ENCODE measurements around the gene TRIM14.
A peak's percentile ranks its signal among the peaks of the same experiment; 100 is the strongest.

TRIM14 gene

GRCh38 chr9:98118640-98119601 lies at the start of gene TRIM14:
Gene TRIM14 (minus strand): TSS chr9:98119222. CDS start chr9:98119188, 34 bp downstream.
- DNase-seq = peak; percentile 40

GRCh38 chr9:98168153-98168780 lies 49.2 kb upstream of the TRIM14 start:
- DNase-seq = no peak

- no peak for DNase-seq
Observed at GRCh38 chr9:98164912-98165311, 45.9 kb upstream of the TRIM14 start.

- peak; percentile 6 for DNase-seq
Observed at GRCh38 chr9:98162613-98163012, 43.6 kb upstream of the TRIM14 start.

GRCh38 chr9:98161851-98162250 lies 42.8 kb upstream of the TRIM14 start:
- no peak for DNase-seq

- DNase-seq = no peak
Observed at GRCh38 chr9:98159790-98160189, 40.8 kb upstream of the TRIM14 start.

GRCh38 chr9:98159301-98159700 lies 40.3 kb upstream of the TRIM14 start:
- no peak for DNase-seq

- DNase-seq = no peak
Observed at GRCh38 chr9:98158071-98158831, 39.2 kb upstream of the TRIM14 start.

GRCh38 chr9:98157372-98157771 lies 38.4 kb upstream of the TRIM14 start:
- DNase-seq = no peak

- DNase-seq = no peak
Observed at GRCh38 chr9:98154678-98155077, 35.7 kb upstream of the TRIM14 start.

- no peak for DNase-seq
Observed at GRCh38 chr9:98152526-98152925, 33.5 kb upstream of the TRIM14 start.

GRCh38 chr9:98150721-98151120 lies 31.7 kb upstream of the TRIM14 start:
- no peak for DNase-seq

GRCh38 chr9:98150164-98150563 lies 31.1 kb upstream of the TRIM14 start:
- DNase-seq = no peak

GRCh38 chr9:98149422-98149821 lies 30.4 kb upstream of the TRIM14 start:
- peak; percentile 29 for DNase-seq

- no peak for DNase-seq
Observed at GRCh38 chr9:98148486-98148885, 29.5 kb upstream of the TRIM14 start.

GRCh38 chr9:98147582-98147981 lies 28.6 kb upstream of the TRIM14 start:
- DNase-seq = no peak

GRCh38 chr9:98146101-98146991 lies 27.3 kb upstream of the TRIM14 start:
- peak; percentile 4 for DNase-seq

GRCh38 chr9:98144631-98145030 lies 25.6 kb upstream of the TRIM14 start:
- DNase-seq = no peak

GRCh38 chr9:98144076-98144475 lies 25.1 kb upstream of the TRIM14 start:
- no peak for DNase-seq

GRCh38 chr9:98142925-98143481 lies 24.0 kb upstream of the TRIM14 start:
- no peak for DNase-seq

- no peak for DNase-seq
Observed at GRCh38 chr9:98142182-98142907, 23.3 kb upstream of the TRIM14 start.
